Loucy (cell line): ENCODE results near the gene CTNND2.

Source experiments
- H2AFZ ChIP-seq: fragments of 200-600 bp; sonication (generic); 2 replicates; pipeline ENCODE4 v1.6.0; 2016; ENCODE audit warnings: antibody characterized with exemption, mild to moderate bottlenecking, low read length, moderate library complexity
- H3F3A ChIP-seq: fragments of 200-600 bp; 2 replicates; pipeline ENCODE4 v1.6.0; 2016; ENCODE audit warnings: antibody characterized with exemption, low read depth, mild to moderate bottlenecking
- H3K27me3 ChIP-seq: fragments of 200-600 bp; sonication (generic); 2 replicates; pipeline ENCODE4 v1.6.1; 2014; ENCODE audit warnings: low read length, mild to moderate bottlenecking; ENCODE audit not compliant: insufficient read depth, poor library complexity, severe bottlenecking
- H3K36me3 ChIP-seq: fragments of 200-600 bp; sonication (generic); 2 replicates; pipeline ENCODE4 v1.6.1; 2016; ENCODE audit warnings: low read length; ENCODE audit not compliant: insufficient read depth
- H3K4me1 ChIP-seq: fragments of 200-600 bp; sonication (generic); 2 replicates; pipeline ENCODE4 v1.5.1; 2014; ENCODE audit warnings: low read length, mild to moderate bottlenecking; ENCODE audit not compliant: insufficient read depth, poor library complexity, severe bottlenecking
- H3K4me2 ChIP-seq: fragments of 200-600 bp; sonication (generic); 2 replicates; pipeline ENCODE4 v1.6.0; 2014; ENCODE audit warnings: antibody characterized with exemption, low read length, low read depth, mild to moderate bottlenecking; ENCODE audit not compliant: poor library complexity, severe bottlenecking
- H3K4me3 ChIP-seq: fragments of 200-600 bp; sonication (generic); 2 replicates; pipeline ENCODE4 v1.5.1; 2014; ENCODE audit warnings: low read length, mild to moderate bottlenecking, mixed read lengths; ENCODE audit not compliant: poor library complexity, severe bottlenecking
- H3K79me2 ChIP-seq: fragments of 200-600 bp; sonication (generic); 2 replicates; pipeline ENCODE4 v1.6.1; 2014; ENCODE audit warnings: low read length; ENCODE audit not compliant: insufficient read depth
- H3K9ac ChIP-seq: fragments of 200-600 bp; sonication (generic); 2 replicates; pipeline ENCODE4 v1.6.0; 2014; ENCODE audit warnings: mild to moderate bottlenecking, low read depth, low read length, moderate library complexity; ENCODE audit not compliant: poor library complexity, severe bottlenecking
- H3K9me2 ChIP-seq: fragments of 200-600 bp; sonication (generic); replicated peaks from 2 replicates; pipeline ENCODE4 v1.6.1; 2016; ENCODE audit warnings: low read depth, low read length, mixed read lengths
- H3K9me3 ChIP-seq: fragments of 200-600 bp; sonication (generic); 2 replicates; pipeline ENCODE4 v1.6.1; 2014; ENCODE audit warnings: mild to moderate bottlenecking, antibody characterized with exemption, low read length, low read depth; ENCODE audit not compliant: insufficient read depth
- H4K20me1 ChIP-seq: fragments of 200-600 bp; sonication (generic); 2 replicates; pipeline ENCODE4 v1.6.0; 2014; ENCODE audit warnings: antibody characterized with exemption, low read length, mild to moderate bottlenecking; ENCODE audit not compliant: insufficient read depth, poor library complexity, severe bottlenecking
- CTCF ChIP-seq: fragments of 200-600 bp; sonication (generic); conservative IDR thresholded peaks from 2 replicates; pipeline ENCODE4 v1.5.1; 2014; ENCODE audit warnings: mild to moderate bottlenecking, antibody characterized with exemption, low read length
- EZH2phosphoT487 ChIP-seq: fragments of 200-600 bp; IDR thresholded peaks from 2 replicates; pipeline ENCODE4 v1.6.1; 2018; ENCODE audit warnings: antibody characterized with exemption, mild to moderate bottlenecking, moderate library complexity, borderline replicate concordance

Gene CTNND2

GRCh38 chr5:11715461-11716196 lies 188.6 kb downstream of the CTNND2 start:
- Histone ChIP-seq H2AFZ (no peak overlapping the region), H3K9ac (no peak overlapping the region), H3K36me3 (no peaks in the 10 kb centered on the region), H3F3A (no peaks in the 10 kb centered on the region), H3K4me2 (no peak overlapping the region), H3K9me3 (no peaks in the 10 kb centered on the region), H4K20me1 (no peaks in the 10 kb centered on the region), H3K9me2 (no peaks in the 10 kb centered on the region; the same call in 1 of the 2 replicates), H3K4me1 (no peaks in the 10 kb centered on the region), H3K79me2 (no peaks in the 10 kb centered on the region), H3K27me3 (no peaks in the 10 kb centered on the region), H3K4me3 (no peak overlapping the region)
- TF ChIP-seq CTCF (no peak), EZH2phosphoT487 (no peak)

- H3K4me1 ChIP-seq: no peaks in the 10 kb centered on the region
- H3K4me2 ChIP-seq: no peak overlapping the region
- no peaks in the 10 kb centered on the region for H3K36me3 ChIP-seq
- H3K79me2 ChIP-seq: no peaks in the 10 kb centered on the region
- no peak overlapping the region for H3K9ac ChIP-seq
- H3K9me2 ChIP-seq: no peaks in the 10 kb centered on the region; the same call in 1 of the 2 replicates
- TF ChIP-seq EZH2phosphoT487 (no peak), CTCF (no peak)
- no peak overlapping the region for H3K4me3 ChIP-seq
- H4K20me1 ChIP-seq: no peaks in the 10 kb centered on the region
- 0 out of 2 replicates have a peak overlapping the region, but pooled peaks have one; percentile 35 for H2AFZ ChIP-seq
- H3K9me3 ChIP-seq: no peaks in the 10 kb centered on the region
- H3K27me3 ChIP-seq: no peaks in the 10 kb centered on the region
- no peaks in the 10 kb centered on the region for H3F3A ChIP-seq
Measured at GRCh38 chr5:11711932-11712331, 192.3 kb downstream of the CTNND2 start.

- Histone ChIP-seq H3K4me3 (no peak overlapping the region), H3K4me2 (no peak overlapping the region), H3K27me3 (no peaks in the 10 kb centered on the region), H2AFZ (peak overlapping the region; percentile 48; the same call in 1 of the 2 replicates), H3K4me1 (no peaks in the 10 kb centered on the region), H3F3A (no peaks in the 10 kb centered on the region), H3K9ac (no peak overlapping the region), H4K20me1 (no peaks in the 10 kb centered on the region), H3K36me3 (no peaks in the 10 kb centered on the region), H3K79me2 (no peaks in the 10 kb centered on the region), H3K9me2 (no peaks in the 10 kb centered on the region), H3K9me3 (no peaks in the 10 kb centered on the region)
- TF ChIP-seq EZH2phosphoT487 (no peak), CTCF (no peak)
Measured at GRCh38 chr5:11709021-11709420, 195.2 kb downstream of the CTNND2 start.
